Posterior vena cava (tissue), 2 donors: ENCODE measurements around the gene ZNF766. TPM values are rescaled to one million over a fixed set of nuclear protein-coding genes. Genes with fewer than 3 reads are reported as not detected.
"Not testable (repeated sequence)": the region's sequence is repeated elsewhere in the genome, so short reads cannot be mapped to it uniquely, and the experiment has no call there.

Experiments used
- DNase-seq: peaks from one replicate; pipeline ENCODE4 v3.0.0-alpha.2; 2020; ENCODE audit warnings: low spot score
- intact Hi-C, 2 donors: fragments of 100-400 bp; cut with DNase I; formaldehyde crosslinking; loops; one replicate each; pipeline versions ENCODE4 v1.14.1 to v1.14.2; 2022 to 2023
- long read RNA-seq, 2 donors: library from polyadenylated mRNA; unstranded; transcript quantifications; one replicate each; pipeline ENCODE4 v2.0.0, GENCODE V29; 2020 to 2021
- total RNA-seq, 2 donors: library from RNA; stranded (reverse); fragmentation: NEBNext Ultra II Directional; extraction: Animal tissue kit (Norgen Biotek cat#: 25700); gene quantifications; one replicate each; pipeline ENCODE4 v1.2.1, GENCODE V29; 2021
- donor health status: DM: yes; HTN: yes; CAD: no.
- donor health status: DM: yes; HTN: yes; CAD: no.

The ZNF766 gene
- 10 to 100 TPM; 11.5 to 15.6 TPM for total RNA-seq
- long read RNA-seq, donor 1, full-length matches to known transcripts, result 7 of 12 reads
- long read RNA-seq, donor 1, partial matches to known transcripts, result 2 of 12 reads
- long read RNA-seq, donor 1, other reads (novel, unspliced or antisense), result 3 of 12 reads
- long read RNA-seq, donor 2, full-length matches to known transcripts, result 35 of 43 reads
- long read RNA-seq, donor 2, partial matches to known transcripts, result 3 of 43 reads
- long read RNA-seq, donor 2, other reads (novel, unspliced or antisense), result 5 of 43 reads

DNA sequence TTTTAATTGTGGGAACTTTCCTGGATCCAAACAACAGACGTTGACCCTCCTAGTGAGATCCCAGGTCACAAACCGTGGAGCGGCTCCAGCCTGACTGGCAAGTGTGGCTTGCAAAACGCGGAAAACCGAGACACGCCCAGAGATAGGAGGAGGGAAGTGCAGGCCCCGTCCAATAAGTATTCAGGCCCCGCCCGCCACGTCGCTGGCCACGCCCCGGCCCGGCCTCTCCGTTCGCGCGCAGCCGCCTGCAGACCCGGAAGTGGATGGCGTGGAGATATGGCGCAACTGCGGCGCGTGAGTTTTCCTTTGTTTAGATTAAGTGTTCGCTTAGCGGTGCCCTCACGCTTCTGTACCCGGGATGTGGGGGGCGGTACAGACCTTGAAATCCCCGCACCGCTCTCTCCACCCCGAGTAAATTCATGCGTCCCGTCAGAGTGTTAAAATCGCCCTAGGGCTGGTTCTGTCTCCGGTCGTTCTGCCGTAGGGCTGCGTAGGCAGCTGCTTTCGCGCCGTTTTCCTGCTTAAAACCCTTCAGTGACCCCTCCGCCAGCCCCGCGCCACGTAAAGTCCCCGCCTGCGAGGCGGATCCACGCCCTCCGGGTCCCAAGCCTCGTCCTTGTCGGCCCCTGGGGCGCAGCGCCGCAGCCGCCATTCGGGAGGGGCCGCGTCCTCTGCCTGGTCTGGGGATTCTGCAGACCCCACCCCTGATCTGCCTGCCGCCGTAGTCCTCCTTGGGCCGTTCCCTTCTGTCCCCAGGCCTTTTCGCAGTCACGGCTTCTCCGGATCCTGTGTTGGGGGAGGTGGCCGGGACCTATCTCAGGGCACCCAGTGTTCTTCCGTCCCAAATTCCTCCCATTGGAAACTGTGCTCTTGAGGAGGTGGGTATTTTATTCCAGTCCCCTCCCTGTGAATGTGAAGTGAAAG lies at the start of gene ZNF766:
Gene ZNF766 (plus strand): TSS at position 250 of the 924 bp plus-strand sequence. CDS start 27 bp downstream, at position 277.
- intact Hi-C loops, result no loop called here
- peak; percentile 99 for DNase-seq

DNA sequence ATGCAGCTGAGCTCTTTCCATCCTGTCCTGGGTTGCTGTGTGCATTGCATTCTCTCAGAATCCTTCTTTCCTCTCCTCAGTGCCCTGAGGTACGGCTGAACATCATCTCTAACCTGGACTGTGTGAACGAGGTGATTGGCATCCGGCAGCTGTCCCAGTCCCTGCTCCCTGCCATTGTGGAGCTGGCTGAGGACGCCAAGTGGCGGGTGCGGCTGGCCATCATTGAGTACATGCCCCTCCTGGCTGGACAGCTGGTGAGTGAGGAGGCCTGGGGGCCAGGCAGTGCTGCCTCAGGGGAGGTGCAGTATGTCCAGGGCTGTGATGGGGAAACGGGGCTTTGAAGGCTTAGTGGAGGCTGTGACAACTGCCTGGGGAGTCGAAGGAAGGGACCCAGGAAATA lies 49.8 kb upstream of the ZNF766 start:
- DNase-seq, result no peak
- intact Hi-C loops, result no loop called here

DNA sequence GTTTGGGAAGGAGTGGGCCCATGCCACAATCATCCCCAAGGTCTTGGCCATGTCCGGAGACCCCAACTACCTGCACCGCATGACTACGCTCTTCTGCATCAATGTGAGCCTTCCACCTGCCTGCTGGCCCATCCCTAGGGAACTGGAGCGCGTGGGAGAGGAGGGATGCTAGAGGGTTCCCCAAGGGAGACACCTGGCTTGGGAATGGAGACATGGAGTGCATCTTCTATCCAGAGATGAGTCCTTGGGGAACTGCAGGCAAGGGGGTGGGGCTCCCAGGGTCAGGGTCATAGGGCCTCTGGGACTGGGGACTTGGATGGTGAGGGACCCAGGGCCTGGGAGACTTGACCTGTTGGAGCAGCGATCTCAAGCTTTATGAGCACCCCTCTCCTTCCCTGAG lies 48.4 kb upstream of the ZNF766 start:
- intact Hi-C loops, result no loop called here
- DNase-seq, result no peak

DNA sequence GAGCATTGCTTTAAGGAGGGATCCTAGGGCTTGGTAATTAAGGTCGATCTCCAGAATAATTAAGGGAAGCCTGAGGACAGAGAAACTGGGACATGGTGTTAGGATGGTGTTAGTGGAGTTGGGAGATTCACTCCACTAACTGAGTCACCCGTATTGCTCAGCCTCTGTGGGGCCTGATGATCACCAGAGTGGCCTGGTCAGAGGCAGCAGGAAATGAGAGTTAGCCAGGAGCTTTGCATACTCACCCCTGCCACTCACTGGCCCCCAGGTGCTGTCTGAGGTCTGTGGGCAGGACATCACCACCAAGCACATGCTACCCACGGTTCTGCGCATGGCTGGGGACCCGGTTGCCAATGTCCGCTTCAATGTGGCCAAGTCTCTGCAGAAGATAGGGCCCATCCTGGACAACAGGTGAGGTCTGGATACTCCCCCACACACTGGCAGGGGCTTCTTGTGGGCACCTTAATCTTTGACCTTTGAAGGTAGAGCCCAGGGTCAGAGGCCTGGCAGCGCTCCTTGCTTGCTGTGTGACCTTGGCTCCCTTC lies 47.5 kb upstream of the ZNF766 start:
- intact Hi-C loops, result no loop called here
- DNase-seq, result no peak

DNA sequence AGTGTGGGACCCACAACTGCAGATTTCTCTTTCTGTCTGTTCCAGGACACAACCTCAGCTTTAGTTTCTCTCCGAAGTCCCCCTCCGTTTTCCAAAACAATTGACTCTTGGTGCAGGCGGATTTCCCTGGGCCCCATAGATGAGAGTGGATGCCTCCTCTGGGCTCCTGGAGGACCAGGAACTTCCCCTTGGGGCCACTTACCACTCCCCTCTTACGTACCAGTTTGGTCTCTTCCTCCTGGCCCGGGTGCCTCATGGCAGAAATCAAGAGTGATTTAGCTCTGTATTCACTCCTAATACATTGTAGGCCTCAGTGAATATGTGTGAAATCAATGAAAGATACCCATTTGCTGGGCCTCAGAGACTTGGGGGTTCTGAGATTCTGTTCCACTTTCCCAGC lies 45.2 kb upstream of the ZNF766 start:
- intact Hi-C loops, result no loop called here
- no peak for DNase-seq

DNA sequence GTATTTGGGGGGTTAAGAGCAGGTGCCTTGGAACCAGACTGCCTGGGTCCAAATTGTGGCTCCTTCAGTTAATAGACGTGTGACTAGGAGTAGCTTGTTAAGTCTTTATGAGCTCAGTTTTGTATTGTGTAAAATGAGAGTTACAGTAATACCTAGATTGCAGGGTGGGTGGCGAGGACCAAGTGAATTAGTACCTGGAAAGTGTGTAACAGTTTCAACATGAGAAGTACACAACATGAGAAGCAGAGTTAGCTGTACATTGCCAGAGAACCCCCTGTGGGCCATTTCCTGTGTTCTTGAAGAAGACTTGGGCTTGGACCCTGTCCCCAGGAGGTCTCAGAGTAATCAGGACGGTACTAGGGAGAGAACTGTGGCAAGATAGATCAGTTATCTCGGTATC lies 42.7 kb upstream of the ZNF766 start:
- intact Hi-C loops, result no loop called here

DNA sequence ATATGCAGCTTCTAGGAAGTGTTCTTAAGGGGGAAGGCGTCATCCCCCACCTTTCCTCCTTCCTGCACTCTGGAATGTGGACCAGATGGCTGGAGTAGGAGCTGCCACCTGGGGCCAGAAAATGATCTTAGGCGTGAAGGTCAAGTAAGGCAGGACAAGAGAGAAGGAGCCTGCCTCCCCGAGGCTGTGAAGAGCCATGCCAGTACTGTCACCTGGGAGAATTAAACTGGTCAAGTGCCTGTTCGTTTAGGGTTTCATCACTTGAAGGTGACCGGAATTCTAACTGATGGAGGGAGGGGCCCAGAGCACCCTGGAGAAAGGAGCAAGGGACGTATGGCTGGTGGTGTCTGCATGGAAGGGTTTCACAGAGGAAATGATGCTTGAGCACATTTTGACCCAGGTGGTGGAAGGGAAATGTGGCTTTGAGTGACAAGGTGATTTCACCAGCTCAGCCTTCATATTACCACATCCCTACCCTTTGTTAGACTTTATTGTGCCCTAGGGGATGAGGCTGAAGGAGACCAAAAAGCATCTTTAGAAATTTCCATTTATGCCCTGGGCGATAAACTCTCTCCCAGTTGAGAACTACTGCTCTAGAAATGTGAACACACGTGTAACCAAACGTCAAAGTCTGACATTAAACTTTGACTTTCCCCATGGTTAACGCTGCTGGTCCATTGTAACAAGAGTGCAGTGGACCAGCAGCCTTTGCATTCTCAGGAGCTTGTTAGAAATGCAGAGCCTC lies 42.0 kb upstream of the ZNF766 start:
- DNase-seq, result no peak
- intact Hi-C loops, result no loop called here

More for the DNA sequence above, 42.7 kb upstream of the ZNF766 start:
- no peak for DNase-seq

DNA sequence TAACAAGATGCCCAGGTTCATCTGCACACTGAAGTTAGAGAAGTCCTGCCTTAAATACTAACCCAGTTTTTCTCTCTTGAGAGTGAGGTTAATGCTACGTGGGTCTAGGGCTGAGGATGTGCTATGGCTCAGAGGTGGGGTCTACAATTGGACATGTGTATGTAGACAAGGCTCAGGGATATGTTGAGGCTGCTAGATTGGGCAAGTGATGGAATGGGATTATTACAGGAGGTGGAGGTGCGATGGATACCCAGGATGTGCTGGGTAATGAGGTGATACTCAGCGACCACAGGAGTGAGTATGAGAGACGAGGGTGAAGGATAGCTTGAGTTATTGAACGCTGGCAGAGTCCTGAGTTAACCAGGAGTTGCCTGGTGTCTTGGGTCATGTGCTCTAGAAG lies 41.4 kb upstream of the ZNF766 start:
- intact Hi-C loops, result no loop called here

DNA sequence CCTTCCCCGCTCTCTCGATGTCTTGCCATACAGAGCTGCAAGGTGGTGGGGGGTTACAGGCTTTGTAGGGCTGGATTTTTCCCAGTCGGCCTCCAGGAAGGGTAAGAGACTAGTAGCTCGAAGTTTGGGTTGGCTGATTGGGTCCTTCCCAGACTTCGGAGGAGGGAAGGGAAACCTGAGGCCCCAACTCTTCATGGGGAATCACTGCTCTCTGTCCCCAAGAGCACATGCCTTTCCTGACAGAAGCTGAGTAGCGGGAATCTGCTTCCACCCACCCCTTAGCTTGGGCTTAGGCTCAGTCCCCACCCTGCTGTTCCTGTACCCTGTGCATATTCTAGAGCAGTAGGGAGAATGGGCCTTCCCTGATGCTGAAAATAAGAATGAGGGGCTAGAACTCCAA lies 39.9 kb upstream of the ZNF766 start:
- DNase-seq, result no peak
- intact Hi-C loops, result no loop called here

More for the DNA sequence above, 41.4 kb upstream of the ZNF766 start:
- no peak for DNase-seq

DNA sequence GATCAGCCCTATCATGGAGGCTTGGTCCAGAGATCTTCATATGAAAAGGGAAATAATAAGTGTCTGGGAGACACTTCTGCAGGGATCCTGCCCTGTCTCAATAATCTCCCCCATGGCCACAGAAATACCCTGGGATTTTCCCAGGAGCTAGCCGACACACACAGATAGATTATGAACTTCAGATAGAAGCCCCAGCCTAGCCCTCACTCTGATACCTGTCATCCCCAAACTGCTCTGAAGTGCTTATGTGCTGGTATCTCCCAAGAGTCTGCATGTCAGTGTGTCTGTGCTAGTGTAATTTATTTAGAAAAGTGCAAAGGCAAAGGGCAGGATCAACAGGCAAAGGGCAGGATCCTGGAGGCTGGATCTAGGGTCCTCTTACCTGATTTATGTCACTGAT lies 38.7 kb upstream of the ZNF766 start:
- intact Hi-C loops, result no loop called here

DNA sequence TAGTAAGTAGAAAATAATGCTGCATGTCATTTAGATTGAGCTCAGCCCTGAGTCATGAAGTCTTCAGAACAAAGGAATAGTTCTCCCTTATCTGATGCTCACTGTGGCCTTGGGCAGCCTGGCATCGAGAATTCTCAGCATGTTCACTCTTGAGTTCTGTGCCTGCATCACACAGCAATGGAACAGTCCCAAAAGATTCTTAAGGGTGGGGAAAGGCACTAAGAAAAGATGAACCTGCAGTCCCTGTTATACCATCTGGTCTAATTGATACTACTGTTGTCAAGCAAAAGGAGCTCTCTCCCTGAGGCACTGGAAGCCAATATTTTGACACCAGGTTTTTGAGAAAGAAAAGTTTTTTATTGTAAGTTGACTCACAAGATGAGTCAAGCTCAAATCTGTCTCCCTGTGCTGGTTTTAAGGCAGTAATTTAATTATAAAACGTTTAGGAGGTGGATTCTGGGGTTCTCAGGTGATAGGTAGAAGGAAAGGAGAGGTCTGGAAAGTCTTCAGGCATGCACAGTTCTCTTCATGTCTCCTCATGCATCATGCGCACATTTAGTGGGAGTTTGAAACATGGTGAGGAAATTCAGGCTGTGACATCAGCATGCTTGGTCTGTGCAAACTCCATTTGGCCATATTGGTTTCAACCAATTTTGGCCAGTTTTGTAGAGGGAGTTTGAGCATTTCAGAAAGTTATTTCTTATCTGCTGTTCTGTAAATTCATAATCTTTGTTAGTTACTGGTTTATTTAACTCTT lies 38.1 kb upstream of the ZNF766 start:
- intact Hi-C loops, result no loop called here
- DNase-seq, result no peak

More for the DNA sequence above, 38.7 kb upstream of the ZNF766 start:
- no peak for DNase-seq

DNA sequence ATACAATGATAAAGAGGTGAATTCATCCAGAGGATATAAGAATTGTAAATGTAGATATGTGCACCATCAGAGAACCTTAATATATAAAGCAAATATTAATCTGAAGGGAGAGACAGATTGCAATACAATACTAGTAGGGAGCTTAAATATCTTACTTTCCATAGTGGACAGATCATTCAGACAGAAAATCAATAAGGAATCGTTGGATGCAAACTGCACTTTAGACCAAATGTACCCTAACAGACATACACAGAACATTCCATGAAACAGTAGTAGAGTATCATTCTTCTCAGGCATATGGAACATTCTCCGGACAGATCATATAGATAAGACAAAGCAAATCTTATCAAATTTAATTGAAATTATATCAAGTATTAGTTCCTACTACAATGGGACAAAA lies 35.0 kb upstream of the ZNF766 start:
- intact Hi-C loops, result no loop called here
- no peak for DNase-seq

DNA sequence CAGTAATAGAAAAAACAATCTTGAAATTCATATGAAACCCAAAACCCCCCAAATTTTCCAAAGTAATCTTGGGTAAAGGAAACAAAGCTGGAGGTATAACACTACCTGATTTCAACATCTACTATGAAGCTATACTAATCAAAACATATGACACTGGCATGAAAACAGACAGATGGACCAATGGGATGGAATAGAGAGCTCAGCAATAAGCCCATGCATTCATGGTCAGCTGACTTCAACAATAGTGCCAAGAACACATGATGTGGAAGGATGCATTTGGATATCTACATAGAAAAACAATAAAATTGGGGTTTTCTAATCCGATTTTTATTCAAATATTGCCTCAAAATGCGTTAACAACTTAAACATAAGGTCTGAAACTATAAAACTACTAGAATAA lies 32.2 kb upstream of the ZNF766 start:
- intact Hi-C loops, result loop anchor here in 1 of 2 donors (2.0 kb wide), 1 partner anchor 98 kb away; the partner anchor contains the start of gene ZNF616
- DNase-seq, result no peak

DNA sequence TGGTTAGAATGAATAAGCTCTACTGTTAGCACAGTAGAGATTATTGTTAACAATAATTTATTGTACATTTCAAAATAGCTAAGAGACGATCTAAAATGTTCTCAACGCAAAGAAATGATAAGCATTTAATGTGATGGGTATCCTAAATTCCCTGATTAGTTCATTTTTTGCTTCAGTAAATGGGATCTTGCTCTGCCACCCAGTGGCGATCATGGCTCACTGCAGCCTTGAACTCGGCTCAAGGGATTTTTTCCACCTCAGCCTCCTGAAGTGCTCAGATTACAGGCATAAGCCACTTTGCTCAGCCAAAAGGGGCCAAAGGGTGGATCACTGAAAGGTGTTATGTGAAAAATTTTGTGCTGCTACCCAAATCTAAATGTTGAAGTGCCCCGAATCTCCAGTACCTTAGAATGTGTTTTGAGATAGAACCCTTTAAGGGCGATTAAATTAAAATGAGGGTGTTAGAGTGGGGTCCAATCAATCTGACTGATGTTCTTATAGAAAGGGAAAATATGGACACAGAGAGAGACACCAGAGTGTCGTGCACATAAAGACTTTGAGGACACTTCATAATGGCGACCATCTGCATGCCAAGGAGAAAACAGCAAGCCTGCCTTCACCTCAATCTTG lies 31.5 kb upstream of the ZNF766 start:
- DNase-seq, result no peak
- intact Hi-C loops, result loop anchor here in 1 of 2 donors (2.0 kb wide), 1 partner anchor 99 kb away; the partner anchor contains the start of gene ZNF616

DNA sequence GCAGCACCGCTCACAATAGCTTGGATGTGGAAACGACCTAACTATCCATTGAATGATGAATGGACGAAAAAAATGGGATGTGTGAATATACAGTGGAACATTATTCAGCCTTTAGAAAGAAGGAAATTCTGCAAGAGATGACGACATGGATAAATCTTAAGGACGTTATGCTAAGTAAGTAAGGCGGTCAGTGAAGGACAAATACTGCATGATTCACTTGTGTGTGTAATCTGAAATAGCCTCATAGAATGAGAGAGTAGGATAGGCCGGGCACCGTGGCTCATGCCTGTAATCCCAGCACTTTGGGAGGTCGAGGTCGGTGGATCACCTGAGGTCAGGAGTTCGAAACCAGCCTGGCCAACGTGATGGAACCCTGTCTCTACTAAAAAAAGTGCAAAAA lies 25.4 kb upstream of the ZNF766 start:
- DNase-seq, result no peak
- intact Hi-C loops, result loop anchor here in 1 of 2 donors (10.0 kb wide), 1 partner anchor 109 kb away; the partner anchor contains the start of gene ZNF616

DNA sequence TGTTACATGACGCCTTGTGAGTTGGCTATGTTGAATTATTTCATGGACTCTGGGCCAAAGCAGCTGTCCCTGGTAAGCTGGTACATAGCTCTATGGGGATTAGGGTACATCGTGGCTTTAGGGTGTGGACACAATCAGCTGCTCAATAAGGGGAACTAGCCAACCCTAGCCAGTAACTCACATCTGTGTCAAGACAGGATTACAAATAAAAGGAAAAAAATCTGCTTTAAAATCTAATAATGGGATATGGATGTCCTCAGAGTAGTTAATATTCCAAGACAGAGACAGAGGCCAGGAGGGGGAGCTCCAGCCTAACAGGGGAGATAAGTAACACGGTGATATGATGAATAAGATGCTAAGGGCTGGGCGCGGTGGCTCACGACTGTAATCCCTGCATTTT lies 21.1 kb upstream of the ZNF766 start:
- DNase-seq, result peak; percentile 83
- intact Hi-C loops, result loop anchor here in 1 of 2 donors (10.0 kb wide), 1 partner anchor 113 kb away; the partner anchor contains the start of gene ZNF616

DNA sequence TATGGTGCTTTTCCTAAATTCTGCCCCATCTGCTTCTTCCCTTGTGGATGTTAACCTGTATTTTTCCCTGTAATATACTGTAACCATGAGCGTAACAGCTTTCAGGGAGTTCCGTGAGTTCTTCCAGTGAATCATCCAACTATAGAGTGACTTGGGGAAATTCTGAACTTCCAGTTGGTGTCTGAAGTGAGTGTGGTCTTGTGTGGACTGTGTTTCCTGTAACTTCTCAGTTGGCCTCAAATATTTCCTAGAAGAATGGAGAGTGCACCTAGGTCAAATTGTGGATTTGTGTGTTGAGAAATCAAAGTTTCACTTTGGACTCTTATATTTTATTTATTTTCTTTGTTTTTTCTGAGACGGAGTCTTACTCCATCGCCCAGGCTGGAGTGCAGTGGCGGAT lies 11.0 kb upstream of the ZNF766 start:
- intact Hi-C loops, result no loop called here
- DNase-seq, result no peak

DNA sequence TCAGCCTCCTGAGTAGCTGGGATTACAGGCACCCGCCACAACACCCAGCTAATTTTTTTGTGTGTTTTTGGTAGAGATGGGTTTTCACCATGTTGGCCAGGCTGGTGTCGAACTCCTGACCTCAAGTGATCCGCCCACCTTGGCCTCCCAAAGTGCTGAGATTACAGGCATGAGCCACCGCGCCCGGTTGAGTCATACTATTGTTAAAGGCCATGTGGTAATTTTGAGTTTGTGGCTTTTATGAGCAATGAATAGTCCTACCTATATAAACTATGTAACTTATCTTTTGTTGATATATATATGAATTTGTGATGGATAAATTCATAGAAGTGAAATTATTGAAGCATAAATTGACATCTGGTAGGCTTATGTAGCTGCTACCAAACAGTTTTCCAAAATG lies 3.8 kb upstream of the ZNF766 start:
- intact Hi-C loops, result not testable (repeated sequence)

More for the DNA sequence above, 3.8 kb upstream of the ZNF766 start:
- not testable (repeated sequence) for DNase-seq
